Activated naive CD4-positive, alpha-beta T cell treated with anti-CD3 and anti-CD28 coated beads, Interleukin-2, amount 10 ng/mL, durations not matched to agents 7 days and 5 days (primary cell): Measurements from ENCODE around the gene GPX6.
A peak's percentile ranks its signal among the peaks of the same experiment; 100 is the strongest.
"Not testable (repeated sequence)": the region's sequence is repeated elsewhere in the genome, so short reads cannot be mapped to it uniquely, and the experiment has no call there.

Experiments used
- CTCF ChIA-PET: fragments of 350-600 bp; sonication (Branson Sonifier 250); formaldehyde crosslinking; loops from one replicate; lab custom pipeline; 2021; ENCODE audit warnings: antibody characterized with exemption; lab: Charles Lee
- DNase-seq: peaks from one replicate; pipeline ENCODE4 v3.0.0-alpha.2; 2020
- H3K27ac Mint-ChIP-seq: one replicate; pipeline ENCODE4 v1.8.0; 2021; ENCODE audit warnings: mild to moderate bottlenecking, moderate library complexity, mixed read lengths
- H3K27me3 Mint-ChIP-seq: one replicate; pipeline ENCODE4 v1.8.0; 2021; ENCODE audit warnings: mild to moderate bottlenecking, mixed read lengths
- H3K36me3 Mint-ChIP-seq: one replicate; pipeline ENCODE4 v1.8.0; 2021; ENCODE audit warnings: mixed read lengths
- H3K4me1 Mint-ChIP-seq: one replicate; pipeline ENCODE4 v1.8.0; 2021; ENCODE audit warnings: mixed read lengths
- H3K4me3 Mint-ChIP-seq: one replicate; pipeline ENCODE4 v1.8.0; 2021; ENCODE audit warnings: mild to moderate bottlenecking, moderate library complexity, mixed read lengths
- H3K9me3 Mint-ChIP-seq: one replicate; pipeline ENCODE4 v1.8.0; 2021; ENCODE audit warnings: mixed read lengths

GPX6 gene

GRCh38 chr6:28515676-28516075, at the start of gene GPX6:
Gene GPX6, minus strand, starts transcription at chr6:28515793. Its CDS starts 50 bp downstream, at chr6:28515743.
- no peak within 1 kb of the TSS for H3K27ac Mint-ChIP-seq
- H3K27me3 Mint-ChIP-seq: peaks cover 56% of the 10 kb centered on the region
- CTCF ChIA-PET: interaction anchor here (1.4 kb wide), 1 partner anchor 64 kb away, joined by 4 read pairs; no protein-coding TSS in a partner anchor
- H3K9me3 Mint-ChIP-seq: no peaks in the 10 kb centered on the region
- no peaks in the 10 kb centered on the region for H3K36me3 Mint-ChIP-seq
- no peaks in the 10 kb centered on the region for H3K4me1 Mint-ChIP-seq
- no peak for DNase-seq
- H3K4me3 Mint-ChIP-seq: no peak within 1 kb of the TSS

- Mint-ChIP-seq H3K4me3 (no peak overlapping the region), H3K36me3 (no peaks in the 10 kb centered on the region), H3K27ac (no peak overlapping the region), H3K4me1 (no peaks in the 10 kb centered on the region), H3K27me3 (peaks cover 53% of the 10 kb centered on the region), H3K9me3 (no peaks in the 10 kb centered on the region)
- CTCF ChIA-PET: no interaction called here
- no peak for DNase-seq
Measured at GRCh38 chr6:28563430-28564095, 48.0 kb upstream of the GPX6 start.

- H3K4me1 Mint-ChIP-seq: no peaks in the 10 kb centered on the region
- no peaks in the 10 kb centered on the region for H3K36me3 Mint-ChIP-seq
- DNase-seq: no peak
- CTCF ChIA-PET: no interaction called here
- peaks cover 55% of the 10 kb centered on the region for H3K27me3 Mint-ChIP-seq
- H3K9me3 Mint-ChIP-seq: no peaks in the 10 kb centered on the region
- no peak overlapping the region for H3K27ac Mint-ChIP-seq
- H3K4me3 Mint-ChIP-seq: no peak overlapping the region
Measured at GRCh38 chr6:28558629-28559028, 43.0 kb upstream of the GPX6 start.

- H3K27me3 Mint-ChIP-seq: peaks cover 63% of the 10 kb centered on the region
- H3K4me1 Mint-ChIP-seq: no peaks in the 10 kb centered on the region
- H3K27ac Mint-ChIP-seq: no peak overlapping the region
- no peak overlapping the region for H3K4me3 Mint-ChIP-seq
- H3K9me3 Mint-ChIP-seq: no peaks in the 10 kb centered on the region
- no peaks in the 10 kb centered on the region for H3K36me3 Mint-ChIP-seq
- CTCF ChIA-PET: no interaction called here
- DNase-seq: no peak
Measured at GRCh38 chr6:28555136-28555535, 39.5 kb upstream of the GPX6 start.

GRCh38 chr6:28553986-28554881, 38.6 kb upstream of the GPX6 start:
- no peaks in the 10 kb centered on the region for H3K4me1 Mint-ChIP-seq
- H3K27ac Mint-ChIP-seq: no peak overlapping the region
- no peaks in the 10 kb centered on the region for H3K36me3 Mint-ChIP-seq
- CTCF ChIA-PET: interaction anchor here (1.8 kb wide), 1 partner anchor 12 kb away, joined by 4 read pairs; no protein-coding TSS in a partner anchor
- H3K9me3 Mint-ChIP-seq: no peaks in the 10 kb centered on the region
- peaks cover 65% of the 10 kb centered on the region for H3K27me3 Mint-ChIP-seq
- no peak for DNase-seq
- H3K4me3 Mint-ChIP-seq: no peak overlapping the region

GRCh38 chr6:28553384-28553985, 37.9 kb upstream of the GPX6 start:
- DNase-seq: no peak
- no peaks in the 10 kb centered on the region for H3K9me3 Mint-ChIP-seq
- H3K27me3 Mint-ChIP-seq: peaks cover 66% of the 10 kb centered on the region
- no peak overlapping the region for H3K27ac Mint-ChIP-seq
- no peaks in the 10 kb centered on the region for H3K36me3 Mint-ChIP-seq
- H3K4me3 Mint-ChIP-seq: no peak overlapping the region
- CTCF ChIA-PET: interaction anchor here (1.8 kb wide), 1 partner anchor 11 kb away, joined by 4 read pairs; no protein-coding TSS in a partner anchor
- H3K4me1 Mint-ChIP-seq: no peaks in the 10 kb centered on the region

- H3K27ac Mint-ChIP-seq: no peak overlapping the region
- DNase-seq: no peak
- no peaks in the 10 kb centered on the region for H3K9me3 Mint-ChIP-seq
- CTCF ChIA-PET: interaction anchor here (1.8 kb wide), 1 partner anchor 10 kb away, joined by 4 read pairs; no protein-coding TSS in a partner anchor
- peaks cover 63% of the 10 kb centered on the region for H3K27me3 Mint-ChIP-seq
- H3K4me3 Mint-ChIP-seq: no peak overlapping the region
- H3K36me3 Mint-ChIP-seq: no peaks in the 10 kb centered on the region
- H3K4me1 Mint-ChIP-seq: no peaks in the 10 kb centered on the region
Measured at GRCh38 chr6:28551891-28552666, 36.5 kb upstream of the GPX6 start.

- CTCF ChIA-PET: interaction anchor here (1.1 to 1.5 kb wide), 2 partner anchors 33 to 51 kb away, joined by 3 read pairs; no protein-coding TSS in a partner anchor
- Mint-ChIP-seq H3K27me3 (peaks cover 55% of the 10 kb centered on the region), H3K4me1 (peaks cover 22% of the 10 kb centered on the region)
- H3K9me3 Mint-ChIP-seq, H3K4me3 Mint-ChIP-seq, H3K27ac Mint-ChIP-seq, H3K36me3 Mint-ChIP-seq, DNase-seq: not testable (repeated sequence)
Measured at GRCh38 chr6:28547003-28547402, 31.4 kb upstream of the GPX6 start.

GRCh38 chr6:28545955-28546354, 30.4 kb upstream of the GPX6 start:
- no peaks in the 10 kb centered on the region for H3K36me3 Mint-ChIP-seq
- H3K4me3 Mint-ChIP-seq: no peak overlapping the region
- peaks cover 56% of the 10 kb centered on the region for H3K27me3 Mint-ChIP-seq
- H3K27ac Mint-ChIP-seq: no peak overlapping the region
- CTCF ChIA-PET: interaction anchor here (1.5 kb wide), 1 partner anchor 34 kb away, joined by 3 read pairs; no protein-coding TSS in a partner anchor
- H3K9me3 Mint-ChIP-seq: no peaks in the 10 kb centered on the region
- DNase-seq: no peak
- peaks cover 25% of the 10 kb centered on the region for H3K4me1 Mint-ChIP-seq

GRCh38 chr6:28543651-28544610, 28.3 kb upstream of the GPX6 start:
- DNase-seq: peak; percentile 29
- peaks cover 48% of the 10 kb centered on the region for H3K27me3 Mint-ChIP-seq
- H3K27ac Mint-ChIP-seq: peak overlapping the region; percentile 6
- peak overlapping the region; percentile 75 for H3K4me3 Mint-ChIP-seq
- H3K9me3 Mint-ChIP-seq: peaks cover 6% of the 10 kb centered on the region
- H3K4me1 Mint-ChIP-seq: peaks cover 25% of the 10 kb centered on the region
- CTCF ChIA-PET: interaction anchor here (1.0 to 2.1 kb wide), 3 partner anchors 101 to 141 kb away, joined by 3 to 5 read pairs (median 3); partner anchors contain the start of gene ZSCAN23
- no peaks in the 10 kb centered on the region for H3K36me3 Mint-ChIP-seq

GRCh38 chr6:28542440-28543296, 27.1 kb upstream of the GPX6 start:
- Mint-ChIP-seq H3K4me3 (peak overlapping the region; percentile 75), H3K9me3 (peaks cover 6% of the 10 kb centered on the region), H3K27me3 (peaks cover 59% of the 10 kb centered on the region), H3K27ac (peak overlapping the region; percentile 71), H3K36me3 (no peaks in the 10 kb centered on the region), H3K4me1 (peaks cover 29% of the 10 kb centered on the region)
- CTCF ChIA-PET: interaction anchor here (0.9 to 2.1 kb wide), 12 partner anchors 11 to 188 kb away, joined by 3 to 7 read pairs (median 3); partner anchors contain the start of gene ZSCAN23
- DNase-seq: peak; percentile 70

GRCh38 chr6:28541996-28542395, 26.4 kb upstream of the GPX6 start:
- Mint-ChIP-seq H3K36me3 (no peaks in the 10 kb centered on the region), H3K4me1 (peaks cover 31% of the 10 kb centered on the region), H3K27ac (peak overlapping the region; percentile 47), H3K9me3 (peaks cover 6% of the 10 kb centered on the region), H3K4me3 (peak overlapping the region; percentile 75), H3K27me3 (peaks cover 63% of the 10 kb centered on the region)
- CTCF ChIA-PET: interaction anchor here (0.9 to 1.7 kb wide), 10 partner anchors 11 to 187 kb away, joined by 3 to 7 read pairs (median 3); no protein-coding TSS in a partner anchor
- DNase-seq: no peak
